Forelimb muscle (tissue), 1 donor: ENCODE measurements around the gene COL18A1. TPM values are rescaled to one million over a fixed set of nuclear protein-coding genes. Genes with fewer than 3 reads are reported as not detected.
"Not testable (repeated sequence)": the region's sequence is repeated elsewhere in the genome, so short reads cannot be mapped to it uniquely, and the experiment has no call there.

Source experiments
- DNase-seq: peaks from one replicate; pipeline ENCODE4 v3.0.0-alpha.2; 2013; ENCODE audit warnings: low read depth
- polyA plus RNA-seq: library from polyadenylated mRNA; unstranded; fragments of 120-200 nt; gene quantifications from one replicate; pipeline ENCODE4 v1.2.1, GENCODE V29; 2013; ENCODE audit not compliant: insufficient read length

COL18A1 gene
- polyA plus RNA-seq, 1 donor = 73.4 TPM

DNA sequence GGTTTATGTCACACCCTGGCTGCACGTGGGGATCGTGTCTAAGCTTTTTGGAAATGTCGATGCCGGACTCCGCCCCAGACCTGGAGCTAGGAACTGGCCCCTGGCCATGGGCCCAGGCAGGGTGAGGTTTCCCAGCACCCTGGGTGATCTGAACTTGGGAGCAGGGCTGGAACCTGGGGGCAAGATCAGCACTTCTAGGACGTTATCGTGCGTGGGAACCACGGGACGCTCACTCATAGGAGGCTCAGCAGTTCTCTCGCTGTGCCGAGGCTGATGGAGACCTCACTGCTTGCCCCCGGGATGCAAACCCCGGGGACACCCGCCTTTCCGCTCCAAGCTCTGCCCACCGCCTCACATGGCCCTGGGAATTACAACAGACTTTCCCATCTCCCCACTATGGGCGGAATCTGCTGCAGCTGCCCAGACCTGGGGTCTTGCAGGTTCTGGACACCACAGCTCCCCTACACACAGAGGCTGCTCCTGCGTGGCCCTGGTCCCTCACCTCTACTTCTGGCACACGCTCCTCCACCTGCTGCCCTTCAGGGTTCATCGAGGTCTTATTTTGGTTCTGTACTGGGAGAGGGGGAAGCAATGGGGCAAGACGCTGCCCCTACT is 35.9 kb downstream of the COL18A1 start:
- DNase-seq = no peak

DNA sequence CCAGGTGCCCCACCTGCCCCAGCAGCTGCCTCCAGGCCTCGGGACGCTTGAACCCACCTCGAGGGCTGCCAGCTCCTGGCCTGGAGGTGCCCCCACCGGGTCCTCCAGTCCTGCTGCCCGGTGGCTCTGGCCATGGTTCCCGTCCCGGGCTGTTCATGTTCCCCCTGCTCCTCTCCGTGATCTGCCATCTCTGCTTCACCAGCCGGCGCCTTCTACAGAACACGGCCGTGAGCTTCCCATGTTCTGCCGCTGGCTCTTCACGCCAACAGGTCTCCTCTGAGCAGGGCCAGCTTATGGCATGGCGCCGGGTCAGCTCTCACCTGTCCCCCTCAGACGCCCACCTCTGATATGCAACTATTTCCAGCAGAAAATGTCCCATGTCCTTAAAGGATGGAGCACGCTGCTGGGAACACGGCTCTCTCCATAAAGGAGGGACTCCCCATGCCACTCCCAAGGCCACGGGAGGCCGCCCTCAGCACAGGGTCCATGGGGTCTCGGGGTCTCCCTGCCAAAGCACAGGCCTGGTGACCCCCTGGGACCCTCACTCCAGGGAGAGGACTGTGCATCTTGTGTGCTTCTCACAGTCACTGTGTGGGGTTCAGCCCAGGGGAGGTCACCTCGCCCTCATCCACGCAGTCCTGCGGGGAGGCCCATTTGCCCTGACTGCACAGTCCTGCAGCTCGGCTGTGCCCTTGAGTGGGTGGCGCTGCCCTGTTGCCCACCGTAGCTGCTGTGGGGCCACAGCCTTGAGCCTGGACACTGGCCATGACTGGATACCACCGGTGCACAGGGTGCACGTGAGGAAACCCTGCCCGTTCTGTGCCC is 36.7 kb downstream of the COL18A1 start:
- DNase-seq = no peak

DNA sequence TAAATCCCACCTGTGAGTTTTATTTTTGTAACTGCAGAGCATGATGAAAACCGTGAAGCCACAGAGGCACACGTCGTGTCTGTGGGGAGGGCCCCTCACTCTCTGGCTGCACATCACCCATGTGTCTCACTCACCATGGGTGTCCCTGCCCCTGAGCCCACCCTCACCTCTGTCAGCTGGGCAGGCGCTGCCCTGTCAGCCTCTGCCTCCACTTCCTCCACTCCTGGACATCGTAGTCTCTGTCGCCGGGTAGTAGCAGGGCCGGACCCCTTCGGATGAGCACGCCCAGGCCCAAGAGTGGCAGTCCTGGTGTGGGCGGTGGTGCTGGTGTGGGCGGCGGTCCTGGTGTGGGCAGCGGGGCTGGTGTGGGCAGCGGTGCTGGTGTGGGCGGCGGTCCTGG is 37.3 kb downstream of the COL18A1 start:
- no peak for DNase-seq

DNA sequence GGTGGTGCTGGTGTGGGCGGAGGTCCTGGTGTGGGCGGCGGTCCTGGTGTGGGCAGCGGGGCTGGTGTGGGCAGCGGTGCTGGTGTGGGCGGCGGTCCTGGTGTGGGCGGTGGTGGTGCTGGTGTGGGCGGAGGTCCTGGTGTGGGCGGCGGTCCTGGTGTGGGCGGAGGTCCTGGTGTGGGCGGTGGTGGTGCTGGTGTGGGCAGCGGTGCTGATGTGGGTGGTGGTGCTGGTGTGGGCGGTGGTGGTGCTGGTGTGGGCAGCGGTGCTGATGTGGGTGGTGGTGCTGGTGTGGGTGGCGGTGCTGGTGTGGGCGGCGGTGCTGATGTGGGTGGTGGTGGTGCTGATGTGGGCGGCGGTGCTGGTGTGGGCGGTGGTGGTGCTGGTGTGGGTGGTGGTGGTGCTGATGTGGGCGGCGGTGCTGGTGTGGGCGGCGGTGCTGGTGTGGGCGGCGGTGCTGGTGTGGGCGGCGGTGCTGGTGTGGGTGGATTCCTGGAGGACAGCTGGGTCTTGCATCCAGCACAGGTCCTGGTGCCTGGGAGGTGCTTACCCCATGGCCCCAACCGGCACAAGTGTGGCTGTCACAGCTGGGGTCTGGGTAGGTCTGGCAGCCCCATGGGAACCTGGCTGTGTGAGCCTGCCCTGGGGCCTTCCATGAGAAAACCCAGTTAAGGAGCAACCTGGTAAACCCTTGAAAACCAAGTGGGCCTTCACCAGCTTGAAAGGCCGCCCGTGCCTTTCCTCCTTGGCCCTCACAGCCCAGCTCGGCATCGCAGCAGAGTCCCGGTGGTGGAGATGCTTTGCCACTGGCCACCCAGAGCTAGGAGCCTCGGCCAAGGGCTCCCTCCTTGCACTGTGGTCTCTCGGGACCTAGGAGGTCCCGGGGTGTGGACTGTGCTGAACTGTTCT is 38.0 kb downstream of the COL18A1 start:
- not testable (repeated sequence) for DNase-seq

DNA sequence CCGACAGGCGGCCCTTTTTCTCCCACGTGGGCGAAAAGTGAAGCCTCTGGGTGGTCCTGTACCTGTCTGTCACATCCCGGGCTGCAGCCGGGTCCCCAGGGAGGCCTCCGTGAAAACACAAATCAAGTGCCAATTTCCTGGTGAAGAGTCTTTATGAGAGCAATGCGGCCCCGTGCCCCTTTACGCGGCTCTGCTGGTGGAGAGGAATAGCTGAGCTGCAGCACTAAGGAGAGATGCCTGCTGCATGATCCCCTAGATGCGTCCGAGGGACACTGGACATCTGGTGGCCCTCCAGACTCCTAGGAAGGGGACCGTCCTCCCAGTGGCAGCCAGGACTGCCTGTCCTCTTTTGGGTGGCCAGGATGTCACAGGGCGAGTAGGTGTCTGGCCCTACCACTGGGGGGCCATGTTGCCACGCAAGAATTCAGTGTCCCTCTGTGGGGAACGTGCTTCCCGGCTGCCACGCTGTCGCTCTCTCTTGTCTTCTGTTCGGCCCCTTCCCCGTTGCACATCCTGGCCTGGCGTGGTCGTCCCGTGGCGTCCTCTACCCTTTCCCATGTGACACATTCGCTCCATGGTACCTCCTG is 38.7 kb downstream of the COL18A1 start:
- no peak for DNase-seq

DNA sequence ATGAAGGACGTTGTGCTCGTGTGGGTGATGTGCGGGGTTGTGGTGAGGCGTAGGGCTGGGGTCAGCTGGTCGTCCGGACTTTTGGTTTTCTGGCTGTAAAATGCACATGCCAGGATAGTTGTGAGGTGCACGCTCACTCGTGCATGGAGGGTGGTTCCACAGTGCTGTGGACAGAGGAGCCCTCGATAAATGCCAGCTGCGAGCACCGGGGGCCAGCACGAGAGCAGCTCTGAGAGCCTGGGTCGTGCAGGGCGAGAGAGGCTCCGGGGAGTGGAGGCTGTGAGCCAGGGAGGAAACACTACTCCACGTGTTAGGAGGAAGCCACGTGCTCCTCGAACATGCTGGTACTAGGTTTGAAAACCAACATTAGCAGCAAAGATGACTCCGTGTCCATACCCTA is 39.4 kb downstream of the COL18A1 start:
- no peak for DNase-seq

DNA sequence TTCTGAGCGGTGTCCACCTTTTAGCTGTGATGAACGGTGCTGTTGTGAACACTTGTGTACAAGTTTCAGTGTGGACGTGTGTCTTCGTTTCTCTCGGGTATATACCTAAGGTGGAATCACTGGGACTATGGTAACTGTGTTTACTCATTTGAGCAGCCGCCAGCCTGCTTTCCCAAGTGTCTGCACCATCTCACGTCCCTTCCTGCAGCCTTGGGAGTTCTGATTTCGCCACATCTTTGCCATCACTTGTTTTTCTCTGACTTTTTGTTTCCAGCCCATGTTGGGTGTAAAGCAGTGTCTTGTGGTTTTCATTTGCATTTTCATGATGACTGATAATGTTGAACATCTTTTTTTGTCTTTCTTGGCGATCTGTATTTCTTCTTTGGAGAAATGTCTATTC is 40.4 kb downstream of the COL18A1 start:
- DNase-seq = no peak

DNA sequence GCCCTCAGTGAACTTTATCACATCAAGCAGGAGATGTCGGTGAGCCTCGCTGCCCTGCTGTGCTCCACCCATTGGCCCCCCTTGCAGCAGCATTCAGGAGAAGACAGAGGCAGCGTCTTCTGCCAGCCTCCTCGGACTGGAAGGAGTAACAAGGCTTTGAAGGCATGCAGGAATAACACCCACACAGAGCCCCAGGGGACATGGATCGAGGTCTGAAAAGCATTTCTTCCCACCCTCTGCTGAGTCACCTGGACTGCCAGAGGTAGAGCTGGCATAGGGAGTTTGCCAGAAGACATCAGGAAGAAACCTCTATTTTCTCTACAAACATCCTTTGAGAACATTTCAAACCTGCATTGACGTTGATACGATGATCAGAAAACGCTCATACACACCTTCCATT is 42.9 kb downstream of the COL18A1 start:
- no peak for DNase-seq

DNA sequence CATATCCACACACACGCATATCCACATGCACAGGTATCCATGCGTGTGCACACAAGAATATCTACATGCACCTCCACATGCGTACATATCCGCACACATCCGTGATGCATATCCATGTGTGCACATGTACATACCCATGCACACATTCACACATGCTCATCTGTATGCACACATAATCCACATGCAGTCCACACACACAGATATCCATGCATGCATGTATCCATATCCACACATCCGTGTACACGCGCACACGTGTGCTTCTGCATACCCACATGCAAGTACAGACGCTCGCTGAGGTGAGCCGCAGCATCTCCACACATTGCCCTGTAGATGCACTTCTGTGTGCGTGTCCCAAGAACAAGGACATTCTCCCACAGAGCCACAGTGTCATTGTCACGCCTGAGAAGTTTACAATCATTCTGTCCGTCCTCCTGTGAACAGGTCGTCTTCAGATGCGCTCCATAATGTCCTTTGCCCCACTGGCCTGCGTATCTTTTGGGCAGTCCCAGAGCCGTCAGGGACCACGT is 43.4 kb downstream of the COL18A1 start:
- no peak for DNase-seq

DNA sequence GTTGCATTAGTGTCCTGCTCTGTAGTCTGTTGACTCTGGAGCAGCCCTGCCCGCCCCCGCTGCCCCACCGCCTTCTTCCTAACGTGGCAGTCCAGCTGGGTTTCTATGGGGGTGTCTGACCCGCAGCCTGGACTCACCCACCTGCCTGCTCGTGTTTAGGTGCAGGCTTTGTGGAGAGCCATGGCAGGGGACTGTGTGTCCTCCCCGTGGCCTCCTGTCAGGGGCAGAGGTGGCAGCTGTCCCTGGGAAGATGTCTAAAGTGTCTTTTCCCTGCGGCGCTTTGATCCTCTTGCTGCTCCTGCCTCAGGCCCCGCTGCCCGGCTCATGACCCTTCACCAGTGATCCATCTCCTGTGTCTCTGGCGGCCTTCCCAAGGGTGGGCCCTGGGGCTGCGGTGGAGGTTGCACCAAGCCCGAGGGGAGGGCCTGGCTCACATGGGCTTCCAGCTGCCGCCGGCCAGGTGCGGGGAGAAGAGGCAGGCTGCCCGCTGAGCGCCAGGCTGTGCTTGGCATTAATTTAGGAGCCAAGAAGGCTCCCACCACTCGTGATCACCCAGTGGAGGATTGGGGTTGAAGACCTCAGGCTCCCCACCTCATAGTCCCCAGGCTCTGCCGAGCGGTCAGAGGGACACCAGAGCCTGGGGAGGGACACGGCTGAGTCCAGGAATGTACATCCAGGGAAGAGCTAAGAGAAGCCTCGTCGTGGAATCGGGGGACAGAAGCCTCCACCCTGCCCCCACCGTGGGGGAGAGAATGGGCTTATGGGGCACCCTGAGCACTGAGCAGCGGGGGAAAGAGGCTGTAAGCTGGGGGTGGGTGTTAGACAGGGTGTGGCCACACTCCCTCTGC is 44.1 kb downstream of the COL18A1 start:
- DNase-seq = no peak

DNA sequence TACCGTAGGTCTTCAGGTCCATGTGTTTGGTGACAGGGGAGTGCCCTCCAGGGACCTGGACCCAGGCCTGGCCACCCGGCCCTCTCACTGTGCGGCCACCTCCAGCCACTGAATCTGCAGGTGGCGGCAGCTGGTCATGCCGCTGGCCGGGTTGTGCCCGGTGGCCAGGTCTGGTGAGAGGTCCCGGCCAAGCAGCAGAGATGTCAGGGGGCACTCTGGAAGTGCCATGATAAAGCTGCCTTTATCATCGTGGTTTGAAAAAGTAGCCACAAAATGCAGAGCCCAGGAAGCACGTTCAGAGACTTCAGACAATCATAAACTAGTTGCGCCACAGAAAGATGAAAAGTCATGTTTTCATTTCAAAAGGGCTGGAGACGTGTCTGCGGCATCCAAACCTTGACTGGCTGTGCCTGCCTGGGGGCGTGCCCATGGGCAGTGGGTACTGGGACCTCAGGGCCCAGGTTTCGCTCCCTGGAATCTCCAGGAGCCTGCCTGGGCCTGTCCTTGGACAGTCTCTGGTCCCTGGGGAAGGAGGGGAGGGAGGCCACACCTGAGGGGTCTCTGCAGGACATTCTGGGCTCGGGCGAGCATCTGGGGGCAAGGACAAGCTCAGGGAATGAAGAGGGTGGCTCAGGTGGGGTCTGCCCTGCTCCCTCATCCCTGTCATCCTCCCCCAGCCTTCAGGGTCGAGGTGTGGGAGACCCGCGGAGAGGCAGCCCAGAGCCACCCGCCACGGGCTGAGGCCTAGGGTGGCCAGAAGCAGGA is 44.9 kb downstream of the COL18A1 start:
- no peak for DNase-seq

DNA sequence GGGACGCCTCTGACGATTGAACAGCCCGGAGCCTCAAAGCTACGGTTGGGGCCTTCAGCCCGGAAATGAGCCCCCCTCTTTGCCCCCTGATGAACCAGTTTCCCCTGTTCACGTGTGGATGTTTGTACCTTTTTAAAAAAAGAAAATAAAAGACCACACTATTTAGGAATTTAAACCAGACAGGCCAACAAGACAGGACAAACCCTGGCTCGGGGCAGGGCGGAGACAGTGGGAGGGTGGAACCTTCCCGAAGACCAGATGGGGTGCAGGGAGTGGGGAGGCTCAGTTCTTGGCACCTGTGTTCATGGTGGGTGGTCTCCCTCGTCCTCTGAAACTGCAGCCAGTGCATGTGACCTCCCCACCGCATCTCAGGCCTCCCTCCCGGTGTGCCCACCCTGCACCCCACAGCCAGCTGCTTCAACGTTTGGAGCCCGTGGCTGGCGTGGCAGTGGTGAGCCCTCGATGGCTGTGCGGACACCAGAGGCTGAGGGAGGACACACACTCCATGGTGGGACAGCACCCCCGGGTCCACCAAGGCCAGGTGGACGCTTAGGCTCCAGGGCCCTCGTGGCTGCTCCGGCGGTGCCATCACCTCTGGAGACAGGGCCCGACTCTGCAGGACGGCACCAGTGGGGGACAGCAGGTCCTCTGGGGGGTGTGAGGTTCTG is 45.6 kb downstream of the COL18A1 start:
- DNase-seq = no peak

DNA sequence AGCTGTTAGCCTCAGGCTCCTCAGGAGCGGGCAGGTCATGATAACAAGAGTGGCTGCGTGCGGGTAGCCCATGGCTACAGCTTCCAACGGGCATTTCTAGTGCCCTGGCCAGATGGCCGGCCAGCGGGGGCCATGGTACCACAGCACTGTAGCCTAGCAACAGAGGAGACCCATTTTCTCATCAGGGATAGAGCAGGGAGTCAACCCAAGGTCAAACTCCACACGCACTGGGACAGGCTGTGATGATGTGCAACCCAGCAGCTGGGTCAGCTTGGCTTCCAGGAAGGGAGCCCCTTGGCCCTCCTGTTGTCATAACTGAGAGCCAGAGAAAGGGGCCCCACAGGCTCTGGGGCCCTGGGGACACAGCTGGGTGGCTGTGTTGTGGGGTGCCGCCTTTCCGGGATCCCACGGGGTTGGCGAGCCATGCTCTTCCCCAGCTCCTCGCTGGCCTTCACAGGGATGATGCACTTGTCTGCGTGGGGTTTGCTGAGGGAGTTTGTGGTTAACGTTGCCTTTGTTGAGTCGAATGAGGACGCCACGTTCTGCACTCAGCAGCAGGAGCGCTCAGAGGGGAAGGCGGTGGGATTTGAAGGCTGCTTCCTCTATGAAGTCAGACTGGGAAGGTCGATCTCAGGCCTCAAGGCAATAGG is 46.3 kb downstream of the COL18A1 start:
- no peak for DNase-seq

DNA sequence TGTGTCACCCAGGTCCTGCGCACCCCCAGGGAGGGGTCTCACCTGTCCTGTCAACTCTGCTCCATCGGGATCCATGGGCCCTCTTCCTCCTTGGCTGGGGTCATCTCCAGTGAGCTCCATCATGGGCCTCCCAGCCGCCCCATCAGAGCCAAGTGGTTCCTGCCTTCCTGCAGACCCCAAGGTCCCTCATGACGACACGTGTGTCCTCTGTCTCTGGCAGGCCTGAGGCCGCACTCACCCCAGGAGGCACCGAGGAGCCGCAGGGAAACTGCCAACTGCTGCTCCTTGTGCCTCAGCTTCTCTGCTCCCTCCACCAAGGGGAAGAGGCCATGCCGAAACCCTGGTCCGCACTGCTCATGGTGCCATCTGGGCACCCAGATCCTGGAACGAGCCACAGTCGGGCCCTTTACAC is 46.8 kb downstream of the COL18A1 start:
- DNase-seq = no peak

DNA sequence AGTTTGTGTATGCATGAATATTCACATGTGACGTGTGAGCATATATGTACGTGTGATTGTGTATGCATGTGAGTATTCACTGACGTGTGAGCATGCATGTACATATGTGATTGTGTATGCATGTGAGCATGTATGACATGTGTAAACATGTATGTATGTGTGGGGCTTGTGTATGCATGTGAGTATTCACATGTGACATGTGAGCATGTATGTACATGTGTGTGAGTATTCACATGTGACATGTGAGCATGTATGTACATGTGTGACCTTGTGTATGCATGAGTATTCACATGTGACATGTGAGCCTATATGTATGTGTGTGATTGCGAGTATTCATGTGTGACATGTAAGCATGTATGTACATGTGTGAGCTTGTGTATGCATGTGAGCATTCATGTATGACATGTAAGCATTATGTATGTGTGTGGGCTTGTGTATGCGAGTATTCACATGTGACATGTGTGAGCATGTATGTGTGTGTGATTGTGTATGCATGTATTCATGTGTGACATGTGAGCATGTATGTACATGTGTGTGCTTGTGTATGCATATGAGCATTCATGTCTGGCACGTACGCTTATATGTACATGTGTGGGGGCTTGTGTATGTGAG is 47.8 kb downstream of the COL18A1 start:
- no peak for DNase-seq

DNA sequence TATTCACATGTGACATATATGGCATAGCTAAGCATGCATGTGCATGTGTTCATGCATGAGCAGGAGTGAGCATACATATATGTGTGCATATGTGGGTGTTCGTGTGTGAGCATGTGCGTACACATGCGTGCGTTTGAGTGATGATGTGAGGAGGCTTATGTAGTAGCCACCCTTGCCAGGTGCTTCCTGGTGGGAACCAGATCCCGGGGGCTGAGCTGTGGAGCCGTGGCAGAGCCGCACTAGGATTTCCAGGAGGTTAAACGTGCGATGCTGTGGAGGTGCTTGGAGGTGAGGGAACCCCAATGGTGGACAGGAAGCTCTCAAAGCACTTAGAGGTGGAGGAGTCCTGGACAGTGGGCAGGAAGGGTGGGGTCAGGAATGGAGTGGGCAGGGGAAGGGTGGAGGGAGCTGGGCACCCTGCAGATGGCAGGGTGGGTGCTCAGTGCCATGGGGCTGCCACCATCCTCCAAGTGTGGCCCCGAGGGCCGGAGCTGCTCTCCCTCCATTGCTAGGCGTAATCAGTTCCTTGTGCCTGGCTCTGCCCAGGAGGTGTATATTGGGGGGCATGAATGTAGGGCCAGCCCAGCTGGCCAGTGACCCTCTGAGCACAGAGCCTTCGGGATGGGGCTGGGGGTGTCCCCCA is 48.5 kb downstream of the COL18A1 start:
- DNase-seq = no peak

DNA sequence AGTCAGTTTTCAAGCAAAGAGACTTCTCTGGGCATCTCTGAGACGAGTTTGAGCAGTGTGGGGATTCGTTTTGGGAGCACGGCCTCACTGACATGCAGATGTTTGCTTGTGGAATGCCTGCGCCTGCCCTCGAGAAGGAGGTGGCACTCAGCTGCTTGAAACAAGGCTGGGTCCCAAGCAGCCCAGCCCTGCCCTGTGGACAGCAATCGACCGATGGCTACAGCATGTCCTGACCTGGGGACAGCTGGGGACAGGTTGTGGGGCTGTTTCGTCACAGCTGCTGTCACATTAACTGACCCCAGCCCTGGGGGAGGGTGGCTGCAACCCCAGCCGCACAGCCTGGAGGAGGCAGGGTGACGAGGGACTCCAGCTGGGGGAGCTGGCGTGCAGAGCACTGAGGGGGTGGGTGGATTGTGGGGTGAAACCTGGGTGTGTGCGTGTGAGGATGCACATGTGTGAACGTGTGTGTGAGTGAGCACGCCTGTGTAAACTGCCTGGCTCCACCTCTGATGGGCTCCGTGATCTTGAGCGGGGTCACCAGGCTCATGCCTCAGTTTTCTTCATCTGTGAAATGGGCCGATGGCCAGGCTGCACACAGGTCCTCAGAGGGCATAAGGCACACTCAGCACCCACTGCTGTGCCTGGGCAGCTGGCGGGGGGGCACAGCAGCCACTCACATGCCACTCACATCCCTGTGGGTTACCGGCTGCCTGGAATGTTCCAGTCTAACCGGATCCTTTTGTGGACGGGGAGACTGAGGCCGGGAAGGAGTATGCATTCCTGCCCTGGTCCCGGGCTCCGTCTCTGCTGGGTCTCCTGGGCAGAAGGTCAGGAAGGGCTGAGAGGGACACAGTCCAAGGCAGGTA is 49.3 kb downstream of the COL18A1 start:
- no peak for DNase-seq
